ENCODE measurements around the gene GRIN2C. TPM values are rescaled to one million over a fixed set of nuclear protein-coding genes. Genes with fewer than 3 reads are reported as not detected.
"Not testable (repeated sequence)": the region's sequence is repeated elsewhere in the genome, so short reads cannot be mapped to it uniquely, and the experiment has no call there.

Gene GRIN2C
- total RNA-seq, 1 donor from 2014 or later, result 1.1 TPM

GRCh38 chr17:74881073-74881472 is 21.4 kb upstream of the GRIN2C start:
- DNase-seq (ENCODE audit: extremely low read depth, low read depth, low spot score), result no peak

- DNase-seq (ENCODE audit: extremely low read depth, low read depth, low spot score), result no peak
Measured at GRCh38 chr17:74879308-74879707, 19.6 kb upstream of the GRIN2C start.

GRCh38 chr17:74878658-74879057 is 19.0 kb upstream of the GRIN2C start:
- no peak for DNase-seq (ENCODE audit: extremely low read depth, low read depth, low spot score)

- no peak for DNase-seq (ENCODE audit: extremely low read depth, low read depth, low spot score)
Measured at GRCh38 chr17:74877592-74878548, 18.2 kb upstream of the GRIN2C start.

- DNase-seq (ENCODE audit: extremely low read depth, low read depth, low spot score), result no peak
Measured at GRCh38 chr17:74875977-74876593, 16.4 kb upstream of the GRIN2C start.

GRCh38 chr17:74875155-74875976 is 15.7 kb upstream of the GRIN2C start:
- DNase-seq (ENCODE audit: extremely low read depth, low read depth, low spot score), result no peak

- DNase-seq (ENCODE audit: extremely low read depth, low read depth, low spot score), result no peak
Measured at GRCh38 chr17:74874615-74875037, 14.9 kb upstream of the GRIN2C start.

- no peak for DNase-seq (ENCODE audit: extremely low read depth, low read depth, low spot score)
Measured at GRCh38 chr17:74873874-74874614, 14.4 kb upstream of the GRIN2C start.

GRCh38 chr17:74873037-74873873 is 13.6 kb upstream of the GRIN2C start:
- DNase-seq (ENCODE audit: extremely low read depth, low read depth, low spot score), result peak; percentile 100

- DNase-seq (ENCODE audit: extremely low read depth, low read depth, low spot score), result no peak
Measured at GRCh38 chr17:74872313-74873036, 12.8 kb upstream of the GRIN2C start, which contains the start of gene FDXR. Gene FDXR, minus strand, starts transcription at chr17:74872994. Its CDS starts 50 bp downstream, at chr17:74872944.

- no peak for DNase-seq (ENCODE audit: extremely low read depth, low read depth, low spot score)
Measured at GRCh38 chr17:74871356-74872076, 11.8 kb upstream of the GRIN2C start.

GRCh38 chr17:74870512-74870911 is 10.8 kb upstream of the GRIN2C start:
- DNase-seq (ENCODE audit: extremely low read depth, low read depth, low spot score), result no peak

GRCh38 chr17:74870028-74870427 is 10.3 kb upstream of the GRIN2C start:
- DNase-seq (ENCODE audit: extremely low read depth, low read depth, low spot score), result not testable (repeated sequence)

- DNase-seq (ENCODE audit: extremely low read depth, low read depth, low spot score), result no peak
Measured at GRCh38 chr17:74868908-74869255, 9.2 kb upstream of the GRIN2C start.

- DNase-seq (ENCODE audit: extremely low read depth, low read depth, low spot score), result no peak
Measured at GRCh38 chr17:74868251-74868907, 8.7 kb upstream of the GRIN2C start.

GRCh38 chr17:74866198-74866835 is 6.6 kb upstream of the GRIN2C start:
- no peak for DNase-seq (ENCODE audit: extremely low read depth, low read depth, low spot score)

GRCh38 chr17:74865504-74866197 is 6.0 kb upstream of the GRIN2C start:
- no peak for DNase-seq (ENCODE audit: extremely low read depth, low read depth, low spot score)
